HG02840 (cell line): ENCODE data around the gene AAGAB.

Experiments used
- ATAC-seq: cut with Tn5 transposase; IDR thresholded peaks from one replicate; pipeline ENCODE4 v1.9.1; 2021; ENCODE audit warnings: mild to moderate bottlenecking, moderate library complexity, moderate number of reproducible peaks; ENCODE audit not compliant: unreplicated experiment, low FRiP score

Gene AAGAB

DNA sequence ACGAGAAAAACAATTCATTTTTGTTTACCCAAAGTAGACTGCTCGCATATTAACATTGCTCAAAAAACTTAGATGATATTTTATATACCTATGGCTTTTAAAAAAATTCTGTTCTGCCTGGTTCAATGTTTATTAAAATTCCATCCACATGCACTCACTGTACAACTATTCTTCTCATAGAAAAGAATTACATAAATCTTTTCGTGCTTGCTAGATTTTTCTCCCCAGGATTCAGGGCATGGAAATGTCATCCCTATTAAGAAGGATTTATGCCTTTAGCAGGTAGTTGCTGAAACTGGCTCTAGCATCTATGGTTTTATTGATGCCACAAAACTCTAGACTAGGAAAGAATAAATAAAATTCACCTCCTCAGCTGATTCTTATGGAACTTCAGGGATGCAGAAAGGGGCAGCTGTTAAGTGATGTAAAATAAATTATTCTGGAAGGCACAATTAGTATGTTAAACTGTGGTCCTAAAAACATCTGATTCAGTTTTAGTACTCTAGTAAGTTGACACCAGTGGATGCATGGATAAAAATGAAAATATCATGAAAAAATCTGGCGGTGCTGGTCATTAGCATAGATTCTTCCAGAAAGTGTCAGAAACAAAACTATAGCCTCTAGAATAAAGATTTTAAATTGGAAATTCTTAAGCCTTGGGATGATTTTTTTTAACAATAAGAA is 41.6 kb downstream of the AAGAB start:
- no peak for ATAC-seq

DNA sequence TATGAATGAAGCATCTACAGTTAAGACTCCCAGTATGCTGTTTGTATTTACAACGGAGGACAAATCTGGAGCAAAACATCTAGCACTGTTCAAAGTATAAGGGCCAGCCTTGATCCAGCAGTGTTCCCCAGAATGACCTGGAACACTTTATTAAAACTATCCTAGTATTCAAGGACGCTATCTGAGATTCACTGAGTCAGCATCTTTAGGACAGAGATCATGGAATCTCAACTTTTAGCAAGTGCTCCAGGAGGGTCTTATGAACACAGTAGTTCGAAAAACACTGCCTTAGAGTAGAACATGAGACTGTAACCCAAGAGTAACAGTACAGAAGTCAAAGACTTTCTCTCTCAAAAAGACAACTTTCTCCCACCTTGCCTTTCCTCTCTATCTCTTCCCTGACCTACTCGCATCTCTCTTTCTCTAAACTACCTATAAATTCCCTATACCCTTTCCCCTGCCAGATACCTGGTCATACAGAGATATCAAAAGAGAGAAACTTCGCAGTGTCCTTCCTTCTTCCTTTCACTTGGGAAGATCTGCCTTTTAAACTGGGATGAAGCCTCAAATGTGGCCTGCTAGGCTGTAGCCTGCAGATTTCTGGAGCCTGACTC is 43.8 kb downstream of the AAGAB start:
- ATAC-seq = no peak

DNA sequence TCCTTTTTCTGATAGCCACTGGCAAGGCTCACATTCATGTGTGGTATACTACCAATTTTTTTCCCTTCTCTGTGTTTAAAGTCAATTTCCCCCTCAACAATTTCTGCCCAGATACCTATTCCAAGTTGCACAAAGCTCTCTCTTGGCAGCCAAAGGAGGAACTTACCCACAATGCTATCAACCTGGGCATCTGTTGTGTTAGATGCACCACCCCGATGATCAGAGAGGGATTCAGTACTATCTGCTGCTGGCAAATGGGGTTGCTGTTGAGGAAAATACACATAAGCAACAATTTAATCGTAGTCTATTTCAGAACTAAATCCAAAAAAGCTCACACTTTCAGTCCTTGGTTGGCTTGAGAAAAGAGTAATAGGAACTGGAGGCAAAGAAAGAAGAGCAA is 46.1 kb downstream of the AAGAB start:
- no peak for ATAC-seq

DNA sequence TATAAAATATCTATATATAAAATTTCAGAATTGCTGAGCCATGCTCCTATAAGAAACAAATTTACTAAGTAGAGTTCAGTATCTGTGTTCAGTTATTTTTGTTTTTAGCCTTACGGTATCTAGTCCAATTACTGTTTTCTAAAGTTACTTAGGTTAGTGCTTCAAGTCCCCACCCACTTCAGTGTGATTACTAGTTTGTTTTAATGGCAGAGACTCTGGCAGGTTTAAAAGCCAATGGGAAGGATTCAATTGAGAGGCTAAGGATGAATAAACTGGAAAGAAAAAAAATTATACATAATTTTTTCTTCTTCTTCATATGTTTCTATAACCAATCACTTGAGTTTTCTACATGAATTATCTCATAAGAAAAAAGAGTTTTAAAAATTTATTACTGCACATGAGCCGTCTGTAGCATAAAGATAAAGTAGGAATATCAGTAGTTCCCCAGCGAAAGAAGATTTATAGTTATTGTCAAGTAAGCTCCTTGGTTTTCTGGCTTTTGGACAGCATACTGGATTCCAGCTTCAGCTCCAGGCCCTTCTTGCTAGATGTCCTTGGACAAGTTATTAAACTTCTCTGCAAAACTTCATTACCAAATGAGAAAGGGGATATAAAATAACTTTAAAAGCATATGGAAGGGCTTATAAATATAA is 46.8 kb downstream of the AAGAB start:
- no peak for ATAC-seq

DNA sequence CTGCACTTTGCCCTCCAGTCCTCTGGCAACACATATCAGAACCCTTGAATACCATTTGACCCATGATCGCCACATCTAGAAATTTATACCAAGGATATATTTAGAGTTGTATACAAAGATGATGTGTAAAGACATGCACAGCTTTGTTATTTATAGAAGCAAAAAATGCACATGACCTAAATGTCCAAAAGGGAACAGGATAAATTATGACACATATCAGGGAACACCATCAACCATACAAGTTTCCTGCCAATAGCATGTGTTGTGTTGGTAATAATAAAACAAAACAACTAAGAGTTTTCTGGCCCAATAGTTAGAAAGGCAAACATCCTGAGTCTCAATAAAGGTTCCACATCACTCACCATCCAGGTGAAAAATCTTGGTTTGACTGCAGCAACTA is 51.5 kb downstream of the AAGAB start:
- no peak for ATAC-seq

DNA sequence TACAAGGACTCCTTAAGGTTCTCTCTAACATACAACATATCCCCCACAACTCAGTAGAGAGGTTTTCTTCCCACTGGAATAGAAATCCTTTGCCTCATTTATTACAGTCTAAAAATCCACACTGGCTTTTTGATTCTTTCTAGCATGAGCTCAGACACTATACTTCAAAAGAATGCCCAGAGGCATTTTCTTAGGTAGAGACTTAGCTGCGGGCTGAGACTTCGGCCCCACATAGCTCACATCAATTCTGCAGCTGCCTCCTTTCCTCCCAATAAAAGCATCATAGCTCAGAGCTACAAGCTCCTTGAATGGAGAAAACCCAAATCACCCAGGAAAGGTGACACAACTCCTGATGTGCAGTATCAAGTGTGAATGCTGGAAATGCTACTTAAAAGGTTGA is 52.4 kb downstream of the AAGAB start:
- ATAC-seq = no peak

GRCh38 chr15:67201136-67201535 is 53.3 kb downstream of the AAGAB start:
- no peak for ATAC-seq

DNA sequence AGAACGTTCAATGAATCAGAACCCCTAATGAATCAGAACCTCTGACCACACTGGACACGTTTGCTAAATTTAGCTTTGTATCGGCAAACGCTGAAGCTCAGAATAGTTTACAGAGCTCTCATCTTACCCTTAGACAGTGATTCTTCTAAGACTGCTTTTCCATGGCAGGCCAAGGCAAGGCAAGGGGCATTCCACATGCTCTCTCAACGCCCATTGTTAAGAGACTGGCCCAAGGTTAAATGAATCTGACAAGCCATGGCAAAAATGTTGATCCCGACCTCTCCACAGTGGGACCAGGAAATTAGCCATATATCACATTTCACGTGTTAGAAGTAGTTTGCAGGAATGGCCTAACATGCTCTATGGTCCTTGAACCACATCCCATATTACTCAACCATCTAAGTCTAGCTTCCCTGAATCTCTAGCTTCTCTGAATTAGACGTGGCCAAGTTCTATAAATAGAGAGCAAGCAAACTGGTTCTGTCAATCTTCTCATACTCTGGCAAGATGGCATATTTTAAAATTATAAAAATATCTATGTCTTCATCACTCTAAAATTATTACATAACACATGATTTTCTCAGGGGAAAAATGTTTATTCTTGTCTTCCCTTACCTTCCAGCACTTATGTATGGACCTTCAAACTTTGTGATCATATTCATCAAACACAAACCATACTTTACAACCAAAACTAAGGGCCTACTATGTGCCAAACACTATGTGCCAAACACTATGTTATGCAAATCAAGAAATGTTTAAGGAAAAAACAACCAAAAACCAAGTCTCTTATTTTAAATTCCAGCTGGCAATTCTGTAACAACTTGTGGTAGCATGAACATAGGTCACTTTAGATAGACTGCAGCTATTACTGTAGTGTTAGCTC is 54.3 kb downstream of the AAGAB start:
- ATAC-seq = no peak

GRCh38 chr15:67199391-67199790 is 55.1 kb downstream of the AAGAB start:
- ATAC-seq = no peak

GRCh38 chr15:67198157-67198754 is 56.2 kb downstream of the AAGAB start:
- no peak for ATAC-seq

- ATAC-seq = no peak
Measured at GRCh38 chr15:67197364-67197695, 57.1 kb downstream of the AAGAB start.

DNA sequence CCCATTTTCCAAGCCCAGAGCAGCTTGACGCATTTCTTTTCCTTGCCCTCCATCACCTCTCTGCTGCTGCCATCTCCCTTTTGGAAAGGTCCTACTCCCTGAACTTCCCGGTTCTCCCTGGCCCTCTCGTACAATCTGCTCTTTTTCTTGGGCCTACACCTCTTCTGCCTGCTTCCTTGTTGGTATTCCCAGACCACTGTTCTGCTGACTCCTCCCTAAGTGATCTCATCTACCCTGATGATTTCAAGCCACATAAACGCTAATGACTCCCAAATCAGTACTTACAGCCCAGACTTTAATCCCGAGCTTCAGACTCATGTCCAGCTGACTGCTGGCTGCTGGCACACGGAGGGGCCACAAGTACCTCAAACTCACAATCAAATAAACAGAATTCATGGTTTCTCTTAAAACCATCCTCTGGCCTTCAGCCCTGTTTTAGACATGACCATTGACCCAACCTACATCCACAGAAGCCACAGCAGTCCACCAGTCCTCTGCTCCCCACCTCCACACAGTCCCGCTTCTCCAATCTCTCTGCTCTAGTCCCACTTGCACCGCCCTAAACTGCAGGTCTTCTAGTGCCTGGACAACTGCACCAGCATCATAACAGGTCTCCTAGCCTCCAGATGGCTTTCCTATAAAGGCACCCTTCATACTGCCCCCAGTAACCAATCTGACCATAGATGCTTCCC is 57.6 kb downstream of the AAGAB start:
- ATAC-seq = no peak

- ATAC-seq = no peak
Measured at GRCh38 chr15:67196222-67196621, 58.2 kb downstream of the AAGAB start.

DNA sequence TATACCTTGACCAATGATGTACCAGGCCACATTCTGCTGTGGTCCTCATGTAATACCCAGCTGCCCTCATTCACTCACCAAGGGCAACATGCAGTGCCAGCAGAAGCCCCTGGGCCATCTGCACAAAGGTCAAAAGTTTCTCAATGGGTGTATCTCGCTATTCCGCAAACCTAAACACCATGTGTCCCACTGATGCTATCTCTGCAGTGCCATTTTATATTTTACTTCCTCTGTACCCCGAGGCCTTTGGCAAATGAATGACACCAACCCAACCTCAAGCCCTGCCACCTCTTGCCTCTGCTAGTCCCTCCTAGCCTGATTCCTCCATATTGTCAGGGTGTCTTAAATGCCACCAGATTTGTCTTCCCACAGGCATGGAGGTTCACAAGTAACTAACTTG is 59.2 kb downstream of the AAGAB start:
- ATAC-seq = no peak

DNA sequence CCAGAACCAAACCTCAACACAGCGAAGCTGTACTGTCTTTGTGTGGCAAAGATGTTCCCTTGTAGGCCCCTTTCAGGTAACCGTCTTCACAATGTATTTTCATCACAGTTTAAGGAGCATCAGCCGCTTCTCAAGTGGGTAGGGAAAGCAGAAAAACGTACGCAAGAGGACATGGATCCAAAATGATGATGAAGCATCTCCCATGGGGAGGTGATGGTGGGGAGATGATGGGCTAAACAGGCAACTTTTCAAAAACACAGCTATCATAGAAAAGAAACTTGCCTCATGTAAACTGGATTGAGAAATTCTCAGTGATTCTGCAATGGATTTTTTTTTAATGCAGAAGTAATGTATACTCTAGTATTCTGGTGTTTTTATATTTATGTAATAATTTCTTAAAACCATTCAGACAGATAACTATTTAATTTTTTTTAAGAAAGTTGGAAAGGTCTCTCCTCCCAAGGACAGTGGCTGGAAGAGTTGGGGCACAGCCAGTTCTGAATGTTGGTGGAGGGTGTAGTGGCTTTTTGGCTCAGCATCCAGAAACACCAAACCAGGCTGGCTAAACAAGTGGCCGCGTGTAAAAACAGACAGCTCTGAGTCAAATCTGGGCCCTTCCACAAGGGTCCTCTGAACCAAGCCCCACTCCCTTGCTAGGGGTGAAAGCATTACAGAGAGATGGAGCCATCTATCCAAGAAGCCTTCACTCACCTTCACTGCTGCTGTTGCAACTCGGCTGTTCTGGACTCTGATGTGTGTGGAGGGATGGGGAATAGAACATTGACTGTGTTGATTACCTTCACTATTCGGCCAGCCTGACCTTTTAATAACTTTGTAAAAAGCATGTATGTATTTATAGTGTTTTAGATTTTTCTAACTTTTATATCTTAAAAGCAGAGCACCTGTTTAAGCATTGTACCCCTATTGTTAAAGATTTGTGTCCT is 60.0 kb downstream of the AAGAB start:
- ATAC-seq = no peak

DNA sequence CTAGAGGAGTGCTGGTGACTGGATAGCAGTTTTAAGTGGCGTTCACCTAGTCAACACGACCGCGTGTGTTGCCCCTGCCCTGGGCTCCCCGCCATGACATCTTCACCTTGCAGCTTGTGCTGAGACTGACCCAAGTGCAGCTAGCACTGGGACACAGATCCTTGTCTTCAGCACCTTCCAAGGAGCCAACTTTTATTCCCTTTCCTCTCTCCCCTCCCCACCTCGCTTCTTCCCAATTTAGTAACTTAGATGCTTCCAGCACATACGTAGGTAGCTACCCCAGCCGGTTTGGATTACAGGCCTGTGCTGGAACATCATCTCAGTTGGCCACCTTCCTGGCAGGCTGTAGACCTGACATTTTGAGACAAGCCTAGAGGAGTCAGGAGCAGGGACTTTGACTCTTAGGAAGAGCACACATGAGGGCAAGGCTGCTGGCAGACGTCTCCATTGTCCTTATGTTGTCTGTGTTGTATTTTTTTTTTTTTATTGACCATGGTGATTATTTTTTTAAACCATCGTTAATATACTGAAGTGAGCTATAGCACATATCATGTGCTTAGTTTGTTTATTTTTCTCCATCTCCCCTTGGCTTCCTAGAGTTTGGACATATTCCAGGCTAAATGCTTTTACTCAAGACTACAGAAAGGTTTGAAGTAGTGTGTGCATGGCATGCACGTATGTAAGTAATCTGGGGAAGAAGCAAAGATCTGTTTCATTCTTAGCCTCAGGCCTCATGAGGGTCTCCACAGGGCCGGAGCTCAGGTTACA is 61.1 kb downstream of the AAGAB start:
- ATAC-seq = no peak

DNA sequence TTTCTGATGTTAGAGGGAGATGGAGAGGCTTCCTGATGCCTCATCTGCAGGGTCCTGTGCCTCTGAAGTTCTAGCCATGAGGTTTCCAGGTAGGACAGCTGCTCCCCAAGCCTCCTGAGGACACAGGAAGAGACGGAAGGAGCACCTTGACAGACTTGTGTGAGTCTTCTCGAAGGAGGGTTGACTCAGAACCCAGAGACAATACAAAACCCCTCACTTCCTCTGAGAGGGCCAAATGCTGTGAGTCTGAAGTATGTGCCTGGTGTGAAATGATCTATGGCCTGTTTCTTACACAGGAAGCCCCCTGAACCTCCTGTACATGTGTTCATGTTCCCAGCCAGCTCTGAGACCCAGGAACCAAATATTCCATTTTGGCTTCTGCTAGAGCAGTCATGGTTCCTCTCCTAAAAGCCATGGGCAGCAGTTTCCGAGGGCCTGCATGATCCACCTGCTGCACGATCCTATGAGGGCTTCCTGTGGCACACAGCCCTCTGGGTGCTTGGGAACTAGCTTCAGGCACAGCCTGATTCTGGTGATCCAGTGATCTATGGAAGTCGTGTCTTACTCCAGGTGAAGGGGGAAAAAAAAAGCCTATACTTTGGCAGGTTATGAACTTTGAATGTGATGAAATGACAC is 62.2 kb downstream of the AAGAB start:
- ATAC-seq = no peak

GRCh38 chr15:67190813-67191212 is 63.6 kb downstream of the AAGAB start:
- no peak for ATAC-seq
